Breast epithelium (tissue), 3 donors: ENCODE data around the gene SLC25A34.

ENCODE experiments used
- CTCF ChIP-seq, 3 donors: fragments of 450-650 bp; IDR thresholded peaks; one replicate each; pipeline ENCODE4 v1.5.1; 2016 to 2017; ENCODE audit warnings: antibody characterized with exemption in 3 of 3, mild to moderate bottlenecking in 3 of 3, moderate library complexity in 3 of 3
- POLR2AphosphoS5 ChIP-seq, 3 donors: sonication (generic); formaldehyde crosslinking; IDR thresholded peaks; one replicate each; pipeline ENCODE4 v1.6.1; 2017; ENCODE audit warnings: antibody characterized with exemption in 3 of 3

- no peak for TF ChIP-seq CTCF (IDR thresholded peaks at IDR 0.05)
- TF ChIP-seq POLR2AphosphoS5 (IDR thresholded peaks at IDR 0.05): no peak
Measured at GRCh38 chr1:15765495-15766194, 29.6 kb downstream of the SLC25A34 start.
